HCT116 (cell line): ENCODE measurements around the gene LIN7A. TPM values are rescaled to one million over a fixed set of nuclear protein-coding genes. Genes with fewer than 3 reads are reported as not detected.
A peak's percentile ranks its signal among the peaks of the same experiment; 100 is the strongest.

ENCODE experiments used
- ATAC-seq: fragments of 200-7000 bp; cut with Tn5 transposase; 2 replicates; pipeline ENCODE4 v1.9.1; 2020; ENCODE audit warnings: mild to moderate bottlenecking, moderate library complexity
- BruUV-seq: library from RNA; stranded (reverse); fragments of 400-500 nt; replicated peaks from 2 replicates; lab custom pipeline; 2021; lab: Mats Ljungman, UMichigan
- CTCF ChIA-PET: fragments of 300-600 bp; sonication (Branson Sonifier 250); formaldehyde crosslinking; loops from one replicate; lab custom pipeline; 2021; ENCODE audit warnings: antibody characterized with exemption; lab: Charles Lee
- POLR2A ChIA-PET: fragments of 300-600, 350-600 bp; sonication (Branson Sonifier 250); formaldehyde crosslinking; loops from one replicate; lab custom pipeline; 2021; ENCODE audit warnings: antibody characterized with exemption; lab: Charles Lee
- RAD21 ChIA-PET, 2 experiments: fragments of 300-600 bp; sonication (Branson Sonifier 250); formaldehyde crosslinking; loops; one replicate each; lab custom pipeline; 2023; ENCODE audit warnings: low total read pairs in 2 of 2; ENCODE audit not compliant: uncharacterized antibody in 2 of 2, unreplicated experiment in 2 of 2, low non-redundant PET in 1 of 2; lab: Charles Lee
- DNase-seq: peaks from one replicate; pipeline ENCODE4 v3.0.0-alpha.2; 2010; ENCODE audit warnings: low read depth, low spot score
- H2AFZ ChIP-seq: fragments of 200-600 bp; shearing (Covaris generic), sonication (generic); 2 replicates; pipeline ENCODE4 v1.6.1; 2017; ENCODE audit warnings: low read depth, mixed run types, mixed read lengths, antibody characterized with exemption, low read length; ENCODE audit not compliant: poor library complexity, severe bottlenecking
- H3K27ac ChIP-seq: 2 replicates; pipeline ENCODE4 v1.5.1; 2012; ENCODE audit warnings: low read depth, low read length
- H3K27me3 ChIP-seq: fragments of 200-600 bp; sonication (generic); 2 replicates; pipeline ENCODE4 v1.6.1; 2016; ENCODE audit warnings: mixed run types, low read length, mixed read lengths; ENCODE audit not compliant: insufficient read depth
- H3K36me3 ChIP-seq, 2 experiments: fragments of 200-500 bp in 1 of 2; fragments of 200-600 bp in 1 of 2; sonication (Bioruptor generic) in 1 of 2; sonication (generic) in 1 of 2; 2 replicates each; pipeline versions ENCODE4 v1.5.1 to v1.6.1; 2014 to 2016; ENCODE audit warnings: low read length in 2 of 2, inconsistent platforms in 1 of 2, mixed read lengths in 1 of 2, mixed run types in 1 of 2; ENCODE audit not compliant: insufficient read depth in 2 of 2, control insufficient read depth in 1 of 2
- H3K4me1 ChIP-seq, 2 experiments: fragments of 200-600 bp in 1 of 2; sonication (generic) in 1 of 2; 2 replicates each; pipeline versions ENCODE4 v1.5.1 to v1.6.1; 2012 to 2017; ENCODE audit warnings: low read length in 2 of 2, inconsistent platforms in 1 of 2, mild to moderate bottlenecking in 1 of 2, mixed read lengths in 1 of 2, mixed run types in 1 of 2, moderate library complexity in 1 of 2; ENCODE audit not compliant: insufficient read depth in 2 of 2, control insufficient read depth in 1 of 2
- H3K4me2 ChIP-seq: fragments of 200-600 bp; sonication (generic); 2 replicates; pipeline ENCODE4 v1.6.1; 2017; ENCODE audit warnings: mixed run types, low read length, mixed read lengths
- H3K4me3 ChIP-seq, 2 experiments: fragments of 200-600 bp in 1 of 2; sonication (generic) in 1 of 2; replicated peaks in 1 of 2; 2 replicates each; pipeline ENCODE4 v1.5.1; 2011 to 2016; ENCODE audit warnings: low read length in 2 of 2, control low read depth in 1 of 2, low read depth in 1 of 2, mild to moderate bottlenecking in 1 of 2, mixed read lengths in 1 of 2, mixed run types in 1 of 2
- H3K79me2 ChIP-seq: fragments of 200-600 bp; sonication (generic); 2 replicates; pipeline ENCODE4 v1.6.1; 2017; ENCODE audit warnings: mild to moderate bottlenecking, mixed run types, low read length, moderate library complexity, mixed read lengths; ENCODE audit not compliant: insufficient read depth
- H3K9ac ChIP-seq: fragments of 200-600 bp; sonication (generic); 2 replicates; pipeline ENCODE4 v1.6.1; 2016; ENCODE audit warnings: low read length, mixed read lengths
- H3K9me2 ChIP-seq: fragments of 200-600 bp; sonication (generic), shearing (Covaris generic); 2 replicates; pipeline ENCODE4 v1.6.1; 2017; ENCODE audit warnings: mixed run types, mild to moderate bottlenecking, moderate library complexity; ENCODE audit not compliant: insufficient read depth
- H3K9me3 ChIP-seq, 2 experiments: fragments of 200-500 bp in 1 of 2; fragments of 200-600 bp in 1 of 2; sonication (Bioruptor generic) in 1 of 2; sonication (generic) in 1 of 2; 2 replicates each; pipeline ENCODE4 v1.6.1; 2014 to 2017; ENCODE audit warnings: low read length in 2 of 2, mixed read lengths in 2 of 2, inconsistent platforms in 1 of 2, low read depth in 1 of 2, mild to moderate bottlenecking in 1 of 2, mixed run types in 1 of 2, moderate library complexity in 1 of 2; ENCODE audit not compliant: control insufficient read depth in 1 of 2, insufficient read depth in 1 of 2
- H4K20me1 ChIP-seq: fragments of 200-600 bp; sonication (generic), shearing (Covaris generic); 2 replicates; pipeline ENCODE4 v1.6.1; 2017; ENCODE audit warnings: mixed run types, mild to moderate bottlenecking, moderate library complexity; ENCODE audit not compliant: insufficient read depth
- CBX3 ChIP-seq: IDR thresholded peaks from 2 replicates; pipeline ENCODE4 v1.6.1; 2012; ENCODE audit warnings: low read depth
- CEBPB ChIP-seq: IDR thresholded peaks from 2 replicates; pipeline ENCODE4 v1.6.1; 2012; ENCODE audit warnings: low read depth
- EGR1 ChIP-seq: IDR thresholded peaks from 2 replicates; pipeline ENCODE4 v1.6.1; 2012; ENCODE audit warnings: low read depth
- EZH2 ChIP-seq: fragments of 200-600 bp; sonication (generic); IDR thresholded peaks from 2 replicates; pipeline ENCODE4 v1.6.1; 2017; ENCODE audit warnings: antibody characterized with exemption, mixed run types
- POLR2AphosphoS5 ChIP-seq: IDR thresholded peaks from 2 replicates; pipeline ENCODE4 v1.6.1; 2011; ENCODE audit warnings: mild to moderate bottlenecking, low read depth, low read length, moderate library complexity
- RAD21 ChIP-seq: IDR thresholded peaks from 2 replicates; pipeline ENCODE4 v1.6.1; 2012; ENCODE audit warnings: low read depth, mild to moderate bottlenecking
- TCF7L2 ChIP-seq: IDR thresholded peaks from 2 replicates; pipeline ENCODE4 v1.7.0; 2011; ENCODE audit warnings: borderline replicate concordance, inconsistent platforms; ENCODE audit not compliant: insufficient read depth, insufficient read length; ENCODE audit errors: extremely low read depth
- ZNF274 ChIP-seq: fragments of 200-500 bp; sonication (Bioruptor generic); IDR thresholded peaks from 2 replicates; pipeline ENCODE4 v1.6.1; 2014; ENCODE audit warnings: mild to moderate bottlenecking, low read depth, low read length, inconsistent platforms
- intact Hi-C: fragments of 100-400 bp; cut with micrococcal nuclease; formaldehyde crosslinking; loops from 2 replicates; pipeline ENCODE4 v1.10.0; 2022
- total RNA-seq: library from RNA; stranded (reverse); gene quantifications from one replicate; pipeline ENCODE4 v1.2.1, GENCODE V29; 2021; ENCODE audit not compliant: unreplicated experiment
- TF ChIP-seq, protein P1 (sequence below), 3 experiments: fragments of 200-600 bp in 1 of 3; sonication (generic) in 1 of 3; IDR thresholded peaks in 2 of 3; conservative IDR thresholded peaks in 1 of 3; 2 replicates each; pipeline ENCODE4 v1.5.1; 2012 to 2017; ENCODE audit warnings: low read depth in 2 of 3, low read length in 2 of 3, antibody characterized with exemption in 1 of 3, borderline replicate concordance in 1 of 3, control low read depth in 1 of 3, mild to moderate bottlenecking in 1 of 3, mixed read lengths in 1 of 3, mixed run types in 1 of 3, moderate library complexity in 1 of 3; ENCODE audit not compliant: insufficient read depth in 1 of 3
- TF ChIP-seq, protein P2 (sequence below): IDR thresholded peaks from 2 replicates; pipeline ENCODE4 v1.6.1; 2011; ENCODE audit warnings: mild to moderate bottlenecking, low read length, moderate library complexity; ENCODE audit not compliant: insufficient replicate concordance; ENCODE audit errors: extremely low read depth

The LIN7A gene
- total RNA-seq, 1 experiment from 2014 or later: 1.5 TPM

DNA sequence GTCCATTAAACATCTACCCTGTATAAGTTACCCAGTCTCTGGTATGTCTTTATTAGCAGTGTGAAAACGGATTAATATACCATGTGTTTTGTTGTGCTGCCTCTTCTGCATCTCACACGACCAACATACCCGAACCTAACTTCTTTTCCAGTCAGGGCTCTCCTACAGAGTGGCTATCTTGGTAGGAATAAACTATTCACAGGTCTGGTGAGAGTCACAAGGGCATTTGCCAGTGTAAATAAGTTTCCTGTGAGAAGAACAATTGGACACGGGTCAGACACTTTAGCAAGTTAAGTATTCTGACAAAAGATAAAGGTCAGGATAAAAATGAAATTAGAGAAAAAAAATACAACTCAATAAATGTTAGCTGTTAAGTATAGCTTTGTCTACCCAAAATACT is 160.1 kb downstream of the LIN7A start:
- TF ChIP-seq EGR1 (no peak), POLR2AphosphoS5 (no peak), EZH2 (no peak), CEBPB (no peak), RAD21 (no peak), CBX3 (no peak), ZNF274 (no peak), TCF7L2 (no peak)
- TF ChIP-seq, protein P1, sequence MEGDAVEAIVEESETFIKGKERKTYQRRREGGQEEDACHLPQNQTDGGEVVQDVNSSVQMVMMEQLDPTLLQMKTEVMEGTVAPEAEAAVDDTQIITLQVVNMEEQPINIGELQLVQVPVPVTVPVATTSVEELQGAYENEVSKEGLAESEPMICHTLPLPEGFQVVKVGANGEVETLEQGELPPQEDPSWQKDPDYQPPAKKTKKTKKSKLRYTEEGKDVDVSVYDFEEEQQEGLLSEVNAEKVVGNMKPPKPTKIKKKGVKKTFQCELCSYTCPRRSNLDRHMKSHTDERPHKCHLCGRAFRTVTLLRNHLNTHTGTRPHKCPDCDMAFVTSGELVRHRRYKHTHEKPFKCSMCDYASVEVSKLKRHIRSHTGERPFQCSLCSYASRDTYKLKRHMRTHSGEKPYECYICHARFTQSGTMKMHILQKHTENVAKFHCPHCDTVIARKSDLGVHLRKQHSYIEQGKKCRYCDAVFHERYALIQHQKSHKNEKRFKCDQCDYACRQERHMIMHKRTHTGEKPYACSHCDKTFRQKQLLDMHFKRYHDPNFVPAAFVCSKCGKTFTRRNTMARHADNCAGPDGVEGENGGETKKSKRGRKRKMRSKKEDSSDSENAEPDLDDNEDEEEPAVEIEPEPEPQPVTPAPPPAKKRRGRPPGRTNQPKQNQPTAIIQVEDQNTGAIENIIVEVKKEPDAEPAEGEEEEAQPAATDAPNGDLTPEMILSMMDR (IDR thresholded peaks at IDR 0.05 in 2 of 3, conservative IDR thresholded peaks at IDR 0.05 in 1 of 3; ENCODE audit: borderline replicate concordance in 1 of 3, insufficient read depth in 1 of 3, low read depth in 2 of 3, low read length in 2 of 3): no peak
- TF ChIP-seq, protein P2, sequence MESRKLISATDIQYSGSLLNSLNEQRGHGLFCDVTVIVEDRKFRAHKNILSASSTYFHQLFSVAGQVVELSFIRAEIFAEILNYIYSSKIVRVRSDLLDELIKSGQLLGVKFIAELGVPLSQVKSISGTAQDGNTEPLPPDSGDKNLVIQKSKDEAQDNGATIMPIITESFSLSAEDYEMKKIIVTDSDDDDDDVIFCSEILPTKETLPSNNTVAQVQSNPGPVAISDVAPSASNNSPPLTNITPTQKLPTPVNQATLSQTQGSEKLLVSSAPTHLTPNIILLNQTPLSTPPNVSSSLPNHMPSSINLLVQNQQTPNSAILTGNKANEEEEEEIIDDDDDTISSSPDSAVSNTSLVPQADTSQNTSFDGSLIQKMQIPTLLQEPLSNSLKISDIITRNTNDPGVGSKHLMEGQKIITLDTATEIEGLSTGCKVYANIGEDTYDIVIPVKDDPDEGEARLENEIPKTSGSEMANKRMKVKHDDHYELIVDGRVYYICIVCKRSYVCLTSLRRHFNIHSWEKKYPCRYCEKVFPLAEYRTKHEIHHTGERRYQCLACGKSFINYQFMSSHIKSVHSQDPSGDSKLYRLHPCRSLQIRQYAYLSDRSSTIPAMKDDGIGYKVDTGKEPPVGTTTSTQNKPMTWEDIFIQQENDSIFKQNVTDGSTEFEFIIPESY: no peak
- no peaks in the 10 kb centered on the region for H3K79me2 ChIP-seq
- H3K4me3 ChIP-seq: no peak overlapping the region
- H3K9me2 ChIP-seq: no peaks in the 10 kb centered on the region
- peak overlapping the region; percentile 49; the same call in 1 of the 2 replicates for H3K27ac ChIP-seq
- H3K4me2 ChIP-seq: peak overlapping the region; percentile 55
- H3K9ac ChIP-seq: no peak overlapping the region
- CTCF ChIA-PET: interaction anchor here (0.9 kb wide), 1 partner anchor 17 kb away, joined by 3 read pairs; no protein-coding TSS in a partner anchor
- intact Hi-C loops: no loop called here
- BruUV-seq: TSS peak; percentile 69
- H3K36me3 ChIP-seq: no peaks in the 10 kb centered on the region
- RAD21 ChIA-PET: no interaction called here
- H2AFZ ChIP-seq: peak overlapping the region; percentile 63
- no peaks in the 10 kb centered on the region for H4K20me1 ChIP-seq
- POLR2A ChIA-PET: no interaction called here
- H3K9me3 ChIP-seq: no peaks in the 10 kb centered on the region
- no peaks in the 10 kb centered on the region for H3K27me3 ChIP-seq
- DNase-seq: no peak
- peaks cover 5 to 13% of the 10 kb centered on the region in 2 experiments; a peak in 3 of 4 replicates for H3K4me1 ChIP-seq
- ATAC-seq: no peak; the same call in 1 of the 2 replicates
